GM19438 (cell line): ENCODE data around the gene LRP5.
"Not testable (repeated sequence)": the region's sequence is repeated elsewhere in the genome, so short reads cannot be mapped to it uniquely, and the experiment has no call there.

Experiments
- ATAC-seq: cut with Tn5 transposase; IDR thresholded peaks from one replicate; pipeline ENCODE4 v1.9.1; 2021; ENCODE audit warnings: low read depth; ENCODE audit not compliant: unreplicated experiment

Gene LRP5

DNA sequence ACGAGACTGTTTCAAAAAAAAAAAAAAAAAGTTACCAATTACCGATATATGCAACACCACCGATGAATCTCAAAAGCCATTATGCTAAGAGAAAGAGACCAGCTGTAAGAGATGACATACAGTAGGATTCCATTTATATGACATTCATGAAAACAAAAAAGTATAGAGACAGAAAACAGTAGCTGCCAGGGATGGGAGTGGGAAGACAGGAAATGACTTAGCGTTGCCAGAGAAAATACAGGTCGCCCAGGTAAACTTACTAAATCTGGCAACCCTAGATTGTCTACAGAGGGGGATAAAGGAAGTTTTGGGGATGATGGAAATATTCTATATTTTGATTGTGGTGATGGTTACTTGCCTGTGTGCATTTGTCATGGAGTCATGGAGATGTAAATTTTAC, 32.7 kb upstream of the LRP5 start:
- ATAC-seq = no peak

DNA sequence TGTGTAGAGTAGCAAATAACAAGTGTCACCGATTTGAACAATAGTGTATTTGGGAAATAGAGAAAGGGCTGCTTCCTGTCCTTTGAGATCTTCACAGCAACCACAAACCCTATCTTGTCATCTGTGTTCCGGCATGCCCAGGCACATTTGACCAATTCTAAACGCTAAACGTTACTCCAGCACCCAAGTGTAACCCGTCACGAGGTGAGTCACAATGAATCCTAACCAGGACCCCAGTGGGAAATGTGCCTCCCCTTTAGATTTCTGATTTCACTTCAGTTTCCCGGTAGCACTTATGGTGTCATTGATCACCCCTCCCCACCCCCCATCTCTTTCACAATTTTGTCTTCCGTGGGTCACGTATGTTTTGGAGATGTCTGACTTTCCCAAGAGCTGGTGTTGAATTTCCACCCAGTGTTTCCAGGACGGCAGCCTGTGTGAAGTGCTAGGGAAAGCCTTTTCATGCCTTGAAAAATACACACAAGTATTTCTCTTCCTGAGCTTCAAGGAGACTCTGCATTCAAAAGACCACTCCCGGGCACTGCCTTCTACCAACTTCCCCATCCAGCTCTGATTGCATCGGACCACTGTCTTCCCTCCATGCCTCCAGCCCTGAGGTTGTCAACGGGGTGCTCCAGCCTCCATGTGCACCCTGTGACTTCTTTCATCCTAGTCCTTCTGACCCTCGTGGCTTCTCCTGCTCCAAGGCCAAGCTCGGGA, 30.1 kb upstream of the LRP5 start:
- peak; percentile 66 for ATAC-seq

DNA sequence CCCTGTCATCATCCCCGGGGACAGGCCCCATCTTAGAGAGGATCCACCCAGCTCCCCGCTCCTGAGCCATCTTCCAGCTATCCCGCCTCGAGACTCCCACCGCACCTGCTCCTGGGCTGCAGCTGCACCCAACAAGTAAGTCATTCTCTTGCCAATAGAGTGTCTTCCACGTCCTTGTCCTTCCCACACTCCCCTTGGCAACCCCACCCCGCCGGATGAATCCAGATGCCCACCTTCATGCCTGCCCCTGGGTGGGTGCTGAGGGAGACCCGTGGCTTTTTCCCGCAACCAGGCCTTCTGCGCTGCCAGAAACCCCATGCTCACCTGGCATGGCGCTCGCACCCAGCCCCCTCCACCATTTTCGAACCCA, 29.5 kb upstream of the LRP5 start:
- no peak for ATAC-seq

DNA sequence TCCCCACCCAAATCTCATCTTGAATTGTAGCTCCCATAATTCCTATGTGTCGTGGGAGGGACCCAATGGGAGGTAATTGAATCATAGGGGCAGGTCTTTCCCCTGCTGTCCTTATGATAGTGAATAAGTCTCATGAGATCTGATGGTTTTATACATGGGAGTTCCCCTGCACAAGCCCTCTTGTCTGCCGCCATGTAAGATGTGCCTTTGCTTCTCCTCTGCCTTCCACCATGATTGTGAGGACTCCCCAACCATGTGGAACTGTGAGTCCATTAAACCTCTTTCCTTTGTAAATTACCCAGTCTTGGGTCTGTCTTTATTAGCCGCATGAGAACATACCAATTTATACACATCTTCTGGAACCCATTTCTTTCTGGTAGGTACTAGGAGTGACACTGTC, 27.8 kb upstream of the LRP5 start:
- ATAC-seq = not testable (repeated sequence)

DNA sequence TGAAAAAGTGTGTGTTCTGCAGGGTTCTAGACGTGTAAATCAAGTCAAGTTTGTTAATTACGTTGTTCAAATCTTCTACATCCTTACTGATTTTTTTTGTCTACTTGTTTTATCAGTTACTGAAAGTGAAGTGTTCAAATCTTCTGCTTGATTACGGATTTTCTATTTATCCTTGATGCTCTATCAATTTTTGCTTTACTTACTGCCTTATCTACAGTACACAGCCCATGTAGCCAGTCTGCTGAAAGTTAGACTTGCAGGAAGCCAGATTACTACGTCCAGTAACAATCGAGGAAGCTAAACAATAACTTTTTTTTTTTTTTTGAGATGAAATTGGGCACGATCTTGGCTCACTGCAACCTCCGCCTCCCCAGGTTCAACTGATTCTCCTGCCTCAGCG, 25.0 kb upstream of the LRP5 start:
- ATAC-seq = no peak

DNA sequence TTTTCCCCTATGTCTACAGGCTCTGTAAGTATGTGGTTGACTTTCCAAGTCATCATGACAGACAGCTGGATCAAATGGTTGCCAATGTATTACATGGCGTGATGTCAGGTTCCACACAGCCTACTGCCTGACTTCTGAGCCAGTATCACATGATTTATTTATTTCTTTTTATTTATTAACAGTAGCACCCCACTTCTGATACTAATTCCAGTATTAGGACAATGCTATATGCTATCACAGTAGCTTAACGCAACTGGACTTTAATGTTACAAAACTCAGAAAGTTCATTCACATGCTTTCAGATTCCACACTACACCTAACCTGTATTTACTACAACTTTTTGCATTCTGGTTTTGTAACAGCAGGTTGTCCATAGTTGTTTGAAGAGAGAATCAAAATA, 22.9 kb upstream of the LRP5 start:
- ATAC-seq = no peak

DNA sequence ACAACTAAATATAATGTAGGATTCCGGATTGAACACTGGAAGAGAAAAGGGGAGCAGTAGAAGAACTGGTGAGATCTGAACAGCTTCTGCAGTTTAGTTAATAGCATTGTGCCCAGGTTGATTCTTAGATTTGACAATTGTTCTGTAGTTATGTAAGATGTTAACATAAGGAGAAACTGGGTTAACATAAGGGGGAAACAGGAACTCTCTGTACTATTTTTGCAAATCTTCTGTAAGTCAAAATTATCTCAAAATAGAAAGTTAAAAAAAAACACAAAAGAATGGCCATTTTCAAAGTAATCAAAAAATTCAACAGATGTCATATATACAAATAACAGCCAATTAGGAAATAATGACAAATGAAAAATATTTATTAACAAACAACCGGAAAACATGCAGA, 18.7 kb upstream of the LRP5 start:
- ATAC-seq = no peak

DNA sequence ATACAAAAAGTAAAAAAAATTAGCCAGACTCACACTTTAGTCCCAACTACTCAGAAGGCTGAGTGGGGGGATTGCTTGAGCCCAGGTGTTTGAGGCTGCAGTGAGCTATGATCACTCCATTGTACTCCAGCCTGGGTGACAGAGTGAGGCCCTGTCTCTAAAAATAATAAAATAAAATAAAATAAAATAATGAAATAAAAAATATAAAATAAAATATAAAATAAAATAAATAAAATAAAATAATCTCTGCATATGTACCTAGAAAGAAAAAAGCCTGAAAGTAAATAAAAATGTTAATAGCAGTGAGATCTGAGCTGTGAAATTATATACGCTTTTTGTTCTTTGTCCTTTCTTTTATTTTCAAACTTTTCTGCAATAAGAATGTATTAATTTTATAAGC, 17.1 kb upstream of the LRP5 start:
- no peak for ATAC-seq

DNA sequence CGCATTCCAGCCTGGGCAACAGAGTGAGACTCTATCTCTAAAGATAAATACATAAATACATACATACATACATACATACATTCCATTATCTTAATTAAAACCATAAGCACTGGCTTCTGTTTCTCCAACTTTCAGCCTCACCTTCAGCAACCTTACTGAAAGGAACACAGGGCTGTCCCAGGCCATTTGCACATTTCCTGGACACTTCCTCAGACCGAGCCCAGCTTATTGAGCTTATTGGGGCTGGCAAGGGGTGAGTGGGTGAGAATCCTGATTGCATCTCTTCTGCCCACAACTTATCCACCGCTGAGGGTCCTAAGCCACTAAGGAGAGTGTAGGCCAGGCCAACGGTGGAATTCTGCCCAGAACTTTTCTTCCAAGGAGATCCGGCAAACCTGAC, 16.5 kb upstream of the LRP5 start:
- ATAC-seq = no peak

DNA sequence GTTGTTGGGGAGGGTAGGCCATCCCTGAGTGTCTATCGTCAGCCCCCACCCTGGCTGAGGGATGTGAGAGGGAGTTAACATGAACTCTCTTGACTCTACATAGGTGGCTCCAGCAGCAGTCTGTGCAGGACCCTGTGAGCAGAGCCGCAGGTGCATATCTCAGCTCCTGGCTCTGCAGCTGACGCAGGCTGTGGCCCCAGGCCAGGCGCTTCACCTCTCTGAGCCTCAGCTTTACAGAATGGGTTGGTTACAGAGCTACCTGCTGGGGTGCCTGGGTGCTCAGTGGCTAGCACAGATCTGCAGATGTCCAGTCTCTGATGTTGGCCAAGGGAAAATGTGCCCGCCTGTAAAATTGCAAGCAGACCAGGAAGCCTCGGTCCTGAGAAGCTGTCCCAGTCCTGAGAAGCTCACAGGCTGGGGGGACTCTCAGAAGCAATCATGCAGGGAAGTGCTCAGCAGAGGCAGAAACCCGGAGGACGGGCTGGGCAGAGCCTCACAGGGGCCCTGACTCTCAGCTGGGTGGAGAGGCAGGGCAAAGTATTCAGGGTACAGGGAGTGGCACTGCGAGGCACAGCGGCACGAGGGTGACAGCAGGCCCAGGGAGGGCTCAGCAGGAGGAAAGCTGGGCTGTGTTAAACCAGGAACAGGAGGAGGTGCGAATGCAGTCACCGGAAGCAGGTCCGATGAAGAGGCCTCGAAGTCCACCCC, 15.9 kb upstream of the LRP5 start:
- no peak for ATAC-seq

DNA sequence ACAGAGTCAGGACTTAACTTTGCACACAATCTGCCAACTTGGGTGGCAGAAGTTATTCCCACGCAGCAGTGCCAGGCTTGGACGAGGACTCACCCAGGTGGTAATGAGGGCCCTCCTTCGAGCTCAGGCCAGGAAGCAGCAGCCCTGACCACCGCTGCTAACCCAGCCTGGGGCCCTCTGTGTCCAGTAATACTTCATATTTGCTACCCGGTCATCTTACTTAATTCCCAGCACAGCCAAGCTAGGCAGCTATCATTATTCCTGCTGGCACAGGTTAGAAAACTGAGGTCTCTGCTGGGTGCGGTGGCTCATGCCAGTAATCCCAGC, 15.4 kb upstream of the LRP5 start:
- ATAC-seq = no peak

DNA sequence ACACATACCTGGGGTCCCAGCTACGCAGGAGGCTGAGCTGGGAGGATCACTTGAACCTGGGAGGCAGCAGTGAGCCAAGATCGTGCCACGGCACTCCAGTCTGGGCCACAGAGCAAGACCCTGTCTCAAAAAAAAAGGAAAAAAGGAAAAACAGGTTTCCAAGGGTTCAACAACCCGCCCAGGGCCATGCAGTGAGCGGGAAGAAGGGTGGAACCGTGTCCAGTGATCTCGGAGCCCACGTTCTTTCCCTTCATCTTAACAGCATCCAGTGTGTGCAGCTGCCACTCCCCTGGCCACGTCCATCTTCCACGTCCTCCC, 14.9 kb upstream of the LRP5 start:
- no peak for ATAC-seq

DNA sequence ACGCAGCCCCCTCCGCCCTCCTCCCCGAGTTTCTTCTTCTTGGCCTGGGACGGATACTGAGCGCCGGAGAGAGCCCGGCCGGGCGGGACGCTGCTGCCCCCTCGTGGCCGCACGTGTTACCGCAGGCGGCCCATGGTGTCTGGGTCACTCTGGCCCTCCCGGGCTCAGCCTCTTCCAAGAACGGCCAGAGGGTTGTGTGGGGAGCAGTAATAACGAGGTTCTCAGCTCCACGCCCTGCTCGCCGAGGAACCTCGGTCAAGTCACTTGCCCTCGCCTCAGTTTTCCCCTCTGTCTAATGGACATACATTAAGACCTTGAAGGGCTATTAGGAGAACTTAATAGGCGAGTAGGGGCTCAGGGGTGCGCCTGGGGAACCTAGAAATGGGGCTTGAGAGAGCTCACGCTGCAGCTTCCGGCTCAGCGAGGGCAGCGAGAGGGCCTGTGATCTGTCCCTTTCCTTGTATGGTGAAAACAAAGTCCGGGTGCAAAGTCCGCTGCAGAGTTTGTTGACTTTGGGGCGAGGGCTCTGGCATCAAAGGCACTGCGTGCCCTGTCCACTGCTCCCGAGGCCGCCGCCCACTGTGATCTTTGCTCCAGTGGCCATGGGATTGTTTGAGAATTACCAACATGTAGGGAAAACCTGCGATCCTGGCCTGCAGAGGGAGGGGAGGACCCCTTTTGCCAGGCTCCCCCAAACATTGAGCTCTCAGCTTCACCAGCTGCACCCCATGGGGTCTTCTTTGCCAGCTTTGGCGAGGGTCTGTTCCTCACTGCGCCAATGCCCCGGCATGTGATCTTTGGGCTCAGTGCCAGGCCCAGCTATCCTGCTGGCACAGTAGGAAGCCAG, 14.4 kb upstream of the LRP5 start:
- ATAC-seq = no peak

DNA sequence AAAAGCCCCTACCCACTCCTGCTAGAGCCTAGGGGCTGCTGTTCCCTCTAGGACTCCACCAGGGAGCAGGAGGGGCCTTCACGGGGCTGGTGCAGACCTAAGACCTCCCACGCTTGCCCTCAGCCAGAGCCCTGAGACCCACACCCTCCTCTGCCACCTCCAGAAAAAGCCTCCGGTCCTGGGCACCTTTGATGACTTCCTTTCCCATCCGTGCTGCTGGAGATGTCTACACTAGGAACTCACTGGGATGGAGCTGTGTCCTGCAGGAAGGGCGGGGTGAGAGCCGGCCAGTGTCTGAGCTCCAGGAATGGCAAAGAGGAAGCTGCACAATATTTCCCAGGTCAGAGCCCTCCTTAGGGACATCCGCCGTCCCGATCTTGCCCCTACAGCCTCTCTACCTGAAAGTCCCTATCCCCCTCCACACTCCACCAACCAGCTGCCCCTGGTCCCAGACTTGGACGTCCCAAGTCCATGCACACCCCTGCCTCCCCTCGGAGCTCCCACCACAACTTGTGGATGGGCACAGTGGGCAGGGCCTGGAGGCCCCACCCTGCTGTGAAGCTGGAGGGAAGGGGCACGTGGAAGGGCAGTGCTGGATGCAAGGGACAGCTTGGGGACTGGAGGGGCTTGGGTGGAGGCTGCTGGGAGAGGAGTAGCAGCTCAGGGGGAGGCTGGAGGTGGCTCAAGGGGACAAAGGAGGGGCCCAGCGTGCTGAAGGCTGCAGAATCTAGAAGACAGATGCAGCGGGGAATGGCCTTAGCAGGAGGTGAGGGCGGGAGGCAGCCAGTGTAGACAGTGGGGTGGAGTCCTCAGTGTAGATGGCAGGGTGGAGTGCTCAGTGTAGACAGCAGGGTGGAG, 13.5 kb upstream of the LRP5 start:
- no peak for ATAC-seq

DNA sequence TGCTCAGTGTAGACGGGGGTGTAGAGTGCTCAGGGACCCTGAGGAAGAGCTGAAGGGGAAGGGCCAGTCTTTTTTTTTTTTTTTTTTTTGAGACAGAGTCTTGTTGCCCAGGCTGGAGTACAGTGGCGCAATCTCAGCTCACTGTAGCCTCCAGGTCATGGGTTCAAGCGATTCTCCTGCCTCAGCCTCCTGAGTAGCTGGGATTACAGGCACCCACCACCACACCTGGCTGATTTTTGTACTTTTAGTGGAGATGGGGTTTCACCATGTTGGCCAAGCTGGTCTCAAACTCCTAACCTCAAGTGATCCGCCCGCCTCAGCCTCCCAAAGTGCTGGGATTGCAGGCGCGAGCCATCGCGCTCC, 12.9 kb upstream of the LRP5 start:
- not testable (repeated sequence) for ATAC-seq

DNA sequence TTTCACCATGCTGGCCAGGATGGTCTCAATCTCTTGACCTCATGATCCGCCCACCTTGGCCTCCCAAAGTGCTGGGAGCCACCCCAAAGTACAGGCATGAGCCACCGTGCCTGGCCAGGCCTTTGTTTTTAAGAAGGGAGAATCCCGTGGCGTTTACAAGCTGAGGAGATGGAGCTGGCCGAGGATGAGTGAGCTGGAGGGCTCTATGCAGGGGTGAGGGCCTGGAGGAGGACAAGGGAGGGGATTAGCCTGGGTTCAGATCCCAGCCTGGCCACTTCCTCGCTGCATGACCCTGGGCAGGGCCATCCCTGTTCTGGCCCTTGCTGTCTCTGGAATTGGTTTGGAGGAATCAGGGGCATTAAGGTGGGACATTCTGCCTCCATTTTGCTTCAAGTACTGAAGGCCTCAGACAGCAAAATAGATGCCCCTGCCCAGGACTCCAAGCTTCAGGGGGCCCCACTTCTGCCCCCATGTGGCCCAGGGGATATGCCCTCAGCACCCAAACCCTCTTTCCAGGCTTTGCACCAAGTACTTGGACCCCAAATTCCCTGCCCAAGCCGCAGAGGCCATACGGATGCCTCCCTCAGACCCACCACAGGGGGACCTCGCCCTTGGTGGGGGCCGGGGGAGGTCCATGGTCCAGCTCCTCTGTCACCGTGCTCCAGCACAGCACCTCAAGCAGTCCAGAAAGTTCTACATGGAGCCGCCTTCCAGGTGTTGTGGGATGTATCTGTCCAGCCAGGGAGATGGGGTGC, 12.1 kb upstream of the LRP5 start:
- ATAC-seq = no peak

DNA sequence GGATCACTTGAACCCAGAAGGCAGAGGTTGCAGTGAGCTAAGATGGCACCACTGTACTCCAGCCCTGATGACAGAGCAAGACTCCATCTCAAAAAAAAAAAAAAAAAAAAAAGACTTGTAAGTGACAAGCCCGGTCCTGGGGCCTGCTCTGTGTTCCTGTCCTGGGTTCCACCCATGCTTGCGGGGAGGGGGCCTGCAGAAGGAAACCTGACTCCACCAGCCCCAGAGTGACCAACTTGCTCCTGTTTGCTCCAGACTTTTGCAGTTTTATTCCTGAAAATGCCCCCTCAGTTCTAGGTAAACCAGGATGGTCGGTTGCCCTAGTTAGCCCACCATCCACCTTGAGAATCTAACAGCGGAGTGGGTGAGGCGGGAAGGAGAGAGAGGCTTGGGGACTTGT, 10.1 kb upstream of the LRP5 start:
- no peak for ATAC-seq

DNA sequence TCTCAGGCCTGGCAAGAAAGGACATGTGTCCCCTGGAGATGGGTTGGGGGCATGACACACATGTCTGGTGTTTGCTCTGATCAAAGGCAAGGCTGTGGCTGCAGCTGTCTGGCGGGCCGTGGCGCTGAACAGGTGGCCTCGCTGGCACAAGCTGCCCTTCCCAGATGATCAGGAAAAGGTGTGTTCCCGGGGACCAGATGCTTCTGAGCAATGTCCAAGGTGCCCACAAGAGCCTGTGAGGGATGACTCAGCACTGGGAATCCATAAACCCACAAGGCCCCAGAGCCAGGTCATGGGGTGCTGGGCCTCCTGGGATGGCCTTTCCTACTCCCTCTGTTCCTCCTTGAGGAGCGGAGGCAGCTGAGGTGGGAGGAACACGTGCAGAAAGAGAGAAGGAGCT, 9.7 kb upstream of the LRP5 start:
- no peak for ATAC-seq

DNA sequence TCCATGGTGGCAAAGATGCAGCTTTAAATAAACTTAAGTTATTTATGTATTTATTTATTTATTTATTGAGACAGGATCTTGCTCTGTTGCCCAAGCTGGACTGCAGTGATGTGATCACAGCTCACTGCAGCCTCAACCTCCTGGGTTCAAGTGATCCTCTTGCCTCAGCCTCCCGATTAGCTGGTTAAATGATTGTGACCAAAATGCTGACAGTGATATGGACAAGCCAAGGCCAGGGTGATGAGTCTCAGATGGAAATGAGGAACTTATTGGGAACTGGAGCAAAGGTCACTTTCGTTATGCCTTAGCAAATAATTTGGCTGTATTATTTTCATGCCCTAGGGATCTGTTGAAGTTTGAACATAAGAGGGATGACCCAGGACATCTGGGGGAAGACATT, 9.3 kb upstream of the LRP5 start:
- ATAC-seq = no peak

DNA sequence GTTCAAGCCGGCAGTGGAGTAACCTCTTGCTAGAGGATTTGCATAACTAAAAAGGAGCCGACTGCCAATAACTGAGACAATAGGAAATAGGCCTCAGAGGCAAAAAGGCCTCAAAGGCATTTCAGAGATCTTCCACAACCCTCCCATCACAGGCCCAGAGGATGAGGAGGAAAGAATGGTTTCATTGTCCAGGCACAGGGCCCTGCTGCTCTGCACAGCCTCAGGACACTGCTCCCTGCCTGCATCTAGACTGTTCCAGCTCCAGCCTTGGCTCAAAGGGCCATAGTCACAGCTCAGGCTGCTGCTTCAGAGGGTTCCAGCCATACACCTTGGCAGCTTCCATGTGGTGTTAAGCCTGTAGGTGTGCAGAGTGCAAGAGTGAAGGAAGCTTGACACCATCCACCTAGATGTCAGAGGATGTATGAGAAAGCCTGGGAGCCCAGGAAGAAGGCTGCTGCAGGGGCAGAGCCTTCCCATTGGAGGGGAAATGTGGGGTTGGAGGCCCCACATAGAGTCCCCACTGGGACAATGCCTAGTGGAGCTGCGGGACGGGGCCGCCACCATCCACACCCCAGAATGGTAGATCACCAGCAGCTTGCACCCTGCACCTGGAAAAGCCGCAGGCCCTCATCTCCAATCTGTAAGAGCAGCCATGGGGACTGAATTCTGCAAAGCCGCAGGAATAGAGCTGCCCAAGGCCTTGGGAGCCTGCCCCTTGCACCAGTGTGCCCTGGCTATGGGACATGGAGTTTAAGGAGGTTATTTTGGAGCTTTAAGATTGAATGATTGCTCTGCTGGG, 8.2 kb upstream of the LRP5 start:
- no peak for ATAC-seq
